ENCODE measurements around the gene TNS1.
"Not testable (repeated sequence)": the region's sequence is repeated elsewhere in the genome, so short reads cannot be mapped to it uniquely, and the experiment has no call there.

TNS1 gene

GRCh38 chr2:218019411-218020060 lies 16.7 kb upstream of the TNS1 start:
- no peak for DNase-seq
- intact Hi-C loops (cut with DNase I), result no loop called here

- DNase-seq; intact Hi-C loops (cut with DNase I): not testable (repeated sequence)
Measured at GRCh38 chr2:218018842-218019125, 16.0 kb upstream of the TNS1 start.

GRCh38 chr2:218017211-218018053 lies 14.6 kb upstream of the TNS1 start:
- intact Hi-C loops (cut with DNase I), result no loop called here
- peak in 5 of 42 donors; percentile 26 to 59 (median 35) for DNase-seq

- DNase-seq, result no peak
- intact Hi-C loops (cut with DNase I), result no loop called here
Measured at GRCh38 chr2:218016810-218017209, 14.0 kb upstream of the TNS1 start.

- DNase-seq, result peak in 17 of 42 donors; percentile 22 to 70 (median 45)
- intact Hi-C loops (cut with DNase I), result no loop called here
Measured at GRCh38 chr2:218015586-218016521, 13.1 kb upstream of the TNS1 start.

GRCh38 chr2:218014706-218015585 lies 12.2 kb upstream of the TNS1 start:
- no peak for DNase-seq
- intact Hi-C loops (cut with DNase I), result no loop called here

- DNase-seq, result no peak
- intact Hi-C loops (cut with DNase I), result no loop called here
Measured at GRCh38 chr2:218013289-218013688, 10.5 kb upstream of the TNS1 start.

GRCh38 chr2:218012284-218012683 lies 9.5 kb upstream of the TNS1 start:
- no peak for DNase-seq

GRCh38 chr2:218011653-218012040 lies 8.9 kb upstream of the TNS1 start:
- intact Hi-C loops (cut with DNase I), result no loop called here
- DNase-seq, result no peak

More at GRCh38 chr2:218012284-218012683, 9.5 kb upstream of the TNS1 start:
- intact Hi-C loops (cut with DNase I), result no loop called here

- peak in 1 of 42 donors; percentile 28 for DNase-seq
Measured at GRCh38 chr2:218010984-218011652, 8.3 kb upstream of the TNS1 start.

GRCh38 chr2:218010140-218010983 lies 7.6 kb upstream of the TNS1 start:
- DNase-seq, result peak in 31 of 42 donors; percentile 22 to 67 (median 46)
- intact Hi-C loops (cut with DNase I), result no loop called here

More at GRCh38 chr2:218010984-218011652, 8.3 kb upstream of the TNS1 start:
- intact Hi-C loops (cut with DNase I), result no loop called here

GRCh38 chr2:218009765-218010139 lies 7.0 kb upstream of the TNS1 start:
- intact Hi-C loops (cut with DNase I), result no loop called here
- DNase-seq, result no peak

GRCh38 chr2:218009231-218009630 lies 6.4 kb upstream of the TNS1 start:
- intact Hi-C loops (cut with DNase I), result no loop called here
- no peak for DNase-seq

- no peak for DNase-seq
- intact Hi-C loops (cut with DNase I), result no loop called here
Measured at GRCh38 chr2:218008060-218009040, 5.6 kb upstream of the TNS1 start.

- no peak for DNase-seq
- intact Hi-C loops (cut with DNase I), result no loop called here
Measured at GRCh38 chr2:218006741-218007140, 3.9 kb upstream of the TNS1 start.

GRCh38 chr2:218005486-218005885 lies 2.7 kb upstream of the TNS1 start:
- DNase-seq, result no peak

More at GRCh38 chr2:218005486-218005885, 2.7 kb upstream of the TNS1 start:
- intact Hi-C loops (cut with DNase I), result no loop called here

Measured in head of caudate nucleus (tissue), 42 donors.